Stimulated activated CD4-positive, alpha-beta T cell treated with anti-CD3 and anti-CD28 coated beads, TNF-alpha, amount 100 ng/mL, for 24 hours (primary cell): ENCODE results near the gene GPR160.

Source experiments
- DNase-seq, 3 experiments: peaks; one replicate each; pipeline ENCODE4 v3.0.0-alpha.2; 2020; ENCODE audit warnings: low read depth in 3 of 3

Gene GPR160

DNA sequence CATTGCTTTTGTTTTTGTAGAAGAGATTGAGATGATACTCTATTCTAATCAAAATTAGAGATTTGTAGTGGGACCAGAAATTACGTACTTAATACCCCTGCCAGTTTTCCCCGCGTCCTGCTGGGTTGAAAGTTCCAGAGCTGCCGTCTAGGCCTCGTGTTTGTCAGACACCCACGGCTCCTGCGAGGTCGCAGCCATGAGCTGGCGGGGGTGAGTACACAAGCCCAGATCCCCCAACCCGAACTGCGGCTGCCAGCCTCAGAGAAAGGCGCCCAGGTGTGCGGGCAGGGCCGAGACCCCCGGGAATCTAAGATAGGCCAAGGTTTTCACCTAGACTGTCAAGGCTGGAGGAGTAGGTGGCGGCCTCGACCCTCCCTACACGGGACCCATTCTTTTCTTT lies 26.3 kb downstream of the GPR160 start:
- no peak for DNase-seq

DNA sequence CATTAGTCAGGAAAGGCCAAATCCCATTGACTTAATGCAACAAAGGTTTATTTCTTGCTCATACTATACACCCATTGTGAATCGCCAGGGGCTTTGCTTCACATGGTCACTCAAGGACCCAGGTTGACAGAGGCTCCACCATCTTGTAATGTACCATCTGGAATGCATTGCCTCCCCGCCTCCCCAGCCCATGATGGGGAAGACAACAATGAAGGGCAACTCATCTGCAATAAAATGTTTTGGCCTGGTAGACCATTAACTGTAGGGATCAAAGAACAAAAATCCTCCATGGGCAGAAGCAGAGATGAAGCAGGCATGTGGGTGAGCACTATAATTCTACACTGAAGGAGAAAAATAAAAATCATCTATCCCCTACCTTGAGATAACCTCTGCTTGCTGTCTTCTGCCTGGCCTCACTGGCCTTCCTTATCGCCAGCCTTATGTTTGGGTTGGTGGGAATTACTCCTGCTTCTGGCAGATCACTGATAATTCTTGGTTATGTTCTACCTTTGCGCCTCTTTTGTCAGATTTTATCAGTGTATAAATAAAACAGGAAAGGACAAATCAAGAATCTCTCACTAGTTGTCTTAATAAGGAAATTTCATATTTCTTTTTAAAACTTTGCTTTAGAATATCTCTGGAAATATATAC lies 37.8 kb downstream of the GPR160 start:
- DNase-seq: no peak

DNA sequence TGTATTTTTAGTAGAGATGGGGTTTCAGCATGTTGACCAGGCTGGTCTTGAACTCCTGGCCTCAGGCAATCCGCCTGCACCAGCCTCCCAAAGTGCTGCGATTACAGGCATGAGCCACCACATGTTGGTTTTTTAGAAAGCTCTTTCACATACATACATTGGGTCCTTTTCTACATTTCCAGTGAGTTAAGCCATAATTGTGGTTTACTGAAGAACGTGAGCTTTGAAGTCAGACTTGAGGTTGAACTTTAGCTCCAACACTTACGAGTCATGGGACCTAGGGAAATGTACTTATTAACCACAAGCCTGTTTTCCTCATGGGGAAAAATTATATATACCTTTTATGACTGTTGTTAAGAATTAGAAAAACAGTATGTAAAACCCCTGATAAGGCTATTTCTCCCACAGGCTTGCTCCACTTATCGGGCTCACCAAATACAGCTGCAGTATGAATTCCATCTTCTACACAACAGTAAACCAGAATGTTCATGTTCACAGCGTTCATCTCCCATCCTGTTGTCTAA lies 39.0 kb downstream of the GPR160 start:
- no peak for DNase-seq

DNA sequence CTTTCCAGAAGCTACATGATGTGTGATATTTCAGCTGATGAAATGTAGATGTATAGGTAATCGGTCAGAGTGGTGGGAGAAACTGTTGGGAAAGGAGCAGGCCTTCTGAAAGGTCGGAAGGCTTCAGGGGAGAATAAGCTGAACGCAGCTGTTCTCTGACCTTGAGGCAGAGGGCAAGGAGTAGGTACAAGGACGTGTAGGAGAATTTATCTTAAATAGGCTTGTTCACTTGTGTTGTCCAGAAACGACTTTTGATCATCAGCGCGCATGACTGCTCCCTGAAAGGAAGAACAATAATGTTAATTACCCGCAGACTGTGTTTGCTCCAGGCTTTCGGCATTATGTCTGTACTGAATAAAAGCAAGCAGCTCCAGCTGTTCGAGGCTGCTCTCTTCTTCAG lies 39.6 kb downstream of the GPR160 start:
- no peak for DNase-seq

DNA sequence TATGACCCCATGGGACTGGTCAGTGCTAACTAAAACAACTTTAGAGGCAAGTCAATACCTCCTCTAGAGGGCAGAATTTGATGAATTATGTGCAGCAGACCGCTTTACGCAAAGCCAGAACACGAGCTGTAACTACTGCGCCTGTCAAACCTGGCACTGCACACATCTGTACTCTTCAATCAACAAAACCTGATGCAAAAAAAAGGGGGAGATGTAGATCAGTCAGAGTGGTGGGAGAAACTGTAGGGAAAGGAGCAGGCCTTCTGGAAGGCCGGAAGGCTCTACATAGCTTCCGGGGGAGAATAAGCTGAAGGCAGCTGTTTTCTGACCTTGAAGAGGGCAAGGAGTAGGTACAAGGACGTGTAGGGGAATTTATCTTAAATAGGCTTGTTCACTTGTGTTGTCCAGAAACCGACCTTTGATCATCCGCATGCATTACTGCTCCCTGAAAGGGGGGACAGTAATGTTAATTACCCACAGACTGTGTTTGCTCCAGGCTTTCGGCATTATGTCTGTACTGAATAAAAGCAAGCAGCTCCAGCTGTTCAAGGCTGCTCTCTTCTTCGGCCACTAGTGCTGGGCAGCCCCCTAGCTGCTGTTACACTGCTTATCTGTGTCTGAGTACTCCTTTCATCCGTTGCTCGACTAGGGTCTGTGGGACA lies 41.0 kb downstream of the GPR160 start:
- DNase-seq: no peak

DNA sequence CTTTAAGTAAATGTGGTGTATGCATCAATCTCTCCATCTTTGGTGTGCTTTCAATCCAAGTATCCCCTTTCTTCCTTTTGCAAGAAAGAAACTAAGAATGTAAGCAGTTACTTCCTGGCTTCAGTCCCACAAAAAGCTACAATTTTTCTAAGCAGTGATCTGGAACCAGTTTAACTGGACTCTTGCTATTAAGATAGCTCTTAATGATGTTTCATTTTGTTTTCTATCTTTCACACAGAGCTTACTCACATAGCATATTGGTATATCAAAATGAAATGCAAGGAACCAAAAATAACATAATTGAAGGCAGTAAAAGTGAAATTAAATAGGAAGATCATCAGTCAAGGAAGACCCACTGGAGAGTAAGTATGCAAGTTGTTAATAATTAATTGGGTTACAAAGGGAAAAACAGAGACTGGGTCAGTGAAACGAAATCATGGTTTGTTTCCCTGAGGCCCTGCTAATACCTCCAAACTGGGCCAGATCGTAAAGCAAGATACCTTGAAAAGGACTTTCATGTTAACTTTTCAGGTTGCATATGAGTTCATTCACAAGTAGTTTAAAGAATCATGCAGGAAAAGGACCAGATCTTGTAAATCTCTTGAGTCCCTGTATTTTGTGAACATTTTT lies 41.9 kb downstream of the GPR160 start:
- DNase-seq: no peak

DNA sequence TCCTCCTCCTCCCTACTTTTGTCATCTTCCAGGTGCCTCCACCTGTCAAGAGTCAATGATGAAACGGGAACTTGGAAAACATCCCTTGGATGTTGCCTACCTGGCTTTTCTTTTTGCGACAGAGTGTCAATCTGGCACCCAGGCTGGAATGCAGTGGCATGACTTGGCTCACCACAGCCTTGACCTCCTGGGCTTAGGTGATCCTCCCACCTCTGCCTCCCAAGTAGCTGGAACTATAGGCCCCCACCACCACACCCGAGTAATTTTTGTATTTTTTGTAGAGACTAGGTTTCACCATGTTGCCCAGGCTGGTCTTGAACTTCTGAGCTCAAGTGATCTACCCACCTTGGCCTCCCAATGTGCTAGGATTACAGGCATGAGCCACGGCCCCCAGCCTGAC lies 42.8 kb downstream of the GPR160 start:
- no peak for DNase-seq

DNA sequence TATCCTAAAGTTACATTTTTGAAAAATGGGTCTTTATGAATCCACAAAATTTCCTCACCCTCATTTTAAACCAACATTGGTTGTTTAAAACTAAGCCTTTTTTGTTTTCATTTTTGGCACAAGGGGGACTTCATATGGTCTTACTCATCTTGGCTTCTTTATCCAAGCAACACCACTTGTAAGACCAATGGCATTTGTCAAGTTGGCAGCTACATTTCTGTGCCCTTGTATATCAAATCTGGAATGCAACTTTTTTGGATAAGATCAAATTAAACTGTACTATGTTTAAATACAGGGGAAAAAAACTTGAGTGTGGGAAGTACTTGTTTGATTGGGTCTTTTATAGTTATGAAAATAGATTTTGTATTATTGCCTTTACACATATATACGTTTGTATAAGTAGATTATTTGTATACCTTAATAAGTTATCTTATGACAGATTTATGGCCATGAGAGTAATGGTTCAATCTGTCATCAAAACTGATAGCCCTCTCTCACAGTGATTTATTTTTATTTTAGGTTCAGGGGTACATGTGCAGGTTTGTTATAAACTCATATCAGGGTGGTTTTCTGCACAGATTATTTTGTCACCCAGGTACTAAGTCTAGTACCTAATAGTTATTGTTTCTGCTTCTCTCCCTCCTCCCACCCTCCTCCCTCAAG lies 43.4 kb downstream of the GPR160 start:
- DNase-seq: no peak

DNA sequence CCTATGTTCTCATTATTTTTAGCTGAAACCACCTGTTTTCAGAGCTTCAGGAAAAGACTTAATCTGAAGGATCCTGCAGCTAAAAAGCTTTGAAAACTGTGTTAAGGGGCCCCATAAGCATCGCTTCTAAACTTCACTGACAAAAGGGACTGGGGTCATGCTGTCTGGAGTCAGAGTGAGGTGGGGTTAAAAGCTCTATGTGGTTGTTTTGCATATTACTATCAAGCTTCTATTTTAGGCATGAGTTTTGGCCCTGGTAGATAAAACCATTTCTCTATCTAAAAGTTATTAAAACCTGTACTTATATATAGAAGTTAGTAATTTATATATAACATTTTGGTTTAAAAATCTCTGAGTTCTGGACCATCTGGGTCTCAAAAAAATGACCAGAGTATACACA lies 45.5 kb downstream of the GPR160 start:
- no peak for DNase-seq

DNA sequence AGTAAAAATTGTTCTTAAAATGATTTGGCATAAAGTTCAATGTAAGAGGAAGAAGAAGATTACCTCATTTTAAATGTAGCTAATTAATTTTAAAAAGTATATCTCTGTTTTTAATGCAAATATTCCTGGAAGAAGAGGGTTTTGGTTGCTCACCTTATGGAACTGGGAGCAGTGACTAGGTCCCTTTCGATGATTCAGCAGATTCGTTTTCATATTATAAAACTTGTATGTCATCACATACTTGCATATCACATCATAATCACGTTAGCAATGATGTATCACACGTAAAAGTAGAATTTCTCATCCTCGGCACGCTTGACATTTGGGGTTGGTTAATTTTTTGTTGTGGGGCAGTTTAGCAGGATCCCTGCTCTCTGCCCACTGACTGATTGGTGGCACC lies 47.6 kb downstream of the GPR160 start:
- no peak for DNase-seq

DNA sequence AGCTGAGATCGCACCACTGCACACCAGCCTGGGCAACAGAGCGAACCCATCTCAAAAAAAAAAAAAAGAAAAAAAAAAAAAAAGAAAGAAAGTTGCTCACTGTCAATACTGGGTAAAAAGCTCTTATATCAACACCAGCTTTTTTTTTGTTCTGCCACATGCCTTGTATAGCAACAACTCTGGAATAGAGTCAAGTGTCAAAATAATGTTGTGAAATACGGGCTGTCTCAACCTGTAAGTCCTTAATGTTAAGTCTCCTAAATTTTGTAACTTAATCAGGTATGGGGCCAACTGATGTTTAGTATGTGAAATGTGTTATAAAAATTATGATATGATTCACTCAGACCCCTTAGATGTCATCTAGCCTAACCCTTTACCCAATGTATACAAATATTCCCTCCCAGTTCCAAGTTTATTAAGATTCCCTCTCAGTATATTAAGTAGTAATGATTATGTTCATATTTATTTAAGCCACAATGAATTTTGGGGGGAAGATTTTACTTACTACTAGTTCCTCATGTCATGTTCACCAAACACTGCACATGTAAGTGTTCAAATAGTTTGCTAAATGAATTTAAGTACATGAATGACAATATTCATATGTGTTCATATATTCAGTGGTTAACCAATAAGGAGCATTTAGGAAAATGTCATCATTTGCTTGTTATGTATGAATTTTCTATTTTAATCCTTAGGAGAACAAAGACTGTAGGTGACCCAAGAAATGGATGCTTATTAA lies 52.2 kb downstream of the GPR160 start:
- DNase-seq: no peak

DNA sequence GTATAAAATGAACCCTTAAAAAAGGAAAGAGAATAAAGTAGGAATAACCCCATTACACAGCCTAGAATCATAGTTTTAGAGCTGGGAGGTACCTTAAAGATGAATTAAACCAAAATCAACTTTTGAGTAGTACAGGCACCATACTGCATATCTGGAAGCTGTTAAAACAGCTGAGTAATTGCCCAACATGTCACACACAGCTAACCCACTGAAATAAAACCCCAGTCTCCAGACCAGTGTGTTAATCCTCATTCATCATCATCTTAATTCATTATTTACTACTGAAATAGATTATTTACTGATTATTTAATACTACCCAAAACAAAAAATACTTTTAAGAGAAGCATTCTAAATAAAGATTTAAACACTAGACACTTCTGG lies 52.8 kb downstream of the GPR160 start:
- DNase-seq: no peak

DNA sequence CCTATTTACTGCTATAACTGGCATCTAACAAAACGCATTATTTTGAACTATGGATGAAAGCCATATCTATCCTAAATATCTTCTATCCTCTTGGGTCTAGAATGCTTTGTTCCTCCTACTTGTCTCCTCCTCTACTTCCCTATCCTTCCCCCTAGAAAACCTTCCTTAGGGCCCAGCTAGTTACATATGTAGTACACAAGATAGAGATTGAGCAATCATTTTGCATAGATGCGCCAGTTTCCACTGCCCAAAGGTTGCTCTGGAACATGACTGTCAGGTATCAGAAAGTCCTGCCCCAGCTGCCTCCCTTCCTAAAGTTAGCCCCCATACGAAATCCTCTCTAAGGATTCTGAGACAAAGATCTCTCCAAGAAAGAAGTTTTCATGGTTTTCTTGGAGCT lies 55.1 kb downstream of the GPR160 start:
- no peak for DNase-seq

DNA sequence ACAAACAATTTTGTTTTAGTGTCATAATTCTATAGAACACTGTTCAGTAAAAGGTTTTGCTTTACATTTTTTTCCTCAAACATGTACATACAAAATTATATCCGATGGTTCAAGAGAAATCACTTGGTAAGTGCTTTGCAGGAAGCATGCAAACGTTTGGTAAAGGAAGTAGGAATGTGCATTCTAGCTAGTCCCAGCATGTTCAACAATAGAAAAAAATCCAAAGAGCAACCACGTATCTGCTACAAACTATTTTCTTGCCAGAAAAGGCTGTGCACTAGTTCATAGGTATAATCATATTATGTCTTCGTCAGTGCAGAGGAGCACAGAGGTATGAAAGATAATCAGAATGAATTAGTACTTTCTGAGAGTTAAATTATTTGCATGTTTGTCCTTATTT lies 58.0 kb downstream of the GPR160 start:
- DNase-seq: no peak

DNA sequence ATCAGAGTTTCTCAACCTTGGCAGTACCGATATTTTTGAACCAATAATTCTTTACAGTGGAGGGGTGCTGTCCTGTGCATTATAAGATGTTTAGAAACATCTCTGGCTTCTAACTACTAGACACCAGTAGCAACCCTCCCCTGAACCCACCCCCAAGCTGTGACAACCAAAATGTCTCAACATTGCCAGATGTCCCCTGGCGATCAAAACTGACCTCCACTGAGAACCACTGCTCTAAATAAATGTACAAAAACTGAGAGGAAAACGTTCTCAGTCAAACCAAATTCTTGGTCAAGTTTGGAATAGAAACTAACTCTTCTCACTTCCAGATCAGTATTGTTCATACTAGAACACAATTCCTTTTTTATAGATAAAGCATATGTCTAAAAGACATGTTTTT lies 58.5 kb downstream of the GPR160 start:
- no peak for DNase-seq

DNA sequence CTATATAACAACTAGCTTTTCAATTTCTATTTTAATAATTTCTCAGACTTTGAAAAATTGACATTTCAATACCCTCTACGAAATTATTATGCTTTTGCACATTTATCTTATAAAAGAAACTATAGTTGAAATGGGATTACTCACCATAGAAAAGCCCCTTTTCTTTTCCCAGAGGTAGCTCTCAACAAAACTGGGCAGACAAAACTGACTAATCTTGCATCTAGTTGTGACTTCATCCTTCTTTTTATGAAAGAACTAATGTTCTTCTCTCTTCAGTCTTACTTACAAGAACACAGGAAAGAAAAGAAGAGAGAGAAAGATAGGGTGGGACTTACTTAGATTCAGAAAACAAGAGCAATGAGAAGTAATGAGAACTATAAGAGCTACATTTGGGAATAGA lies 61.0 kb downstream of the GPR160 start:
- no peak for DNase-seq

DNA sequence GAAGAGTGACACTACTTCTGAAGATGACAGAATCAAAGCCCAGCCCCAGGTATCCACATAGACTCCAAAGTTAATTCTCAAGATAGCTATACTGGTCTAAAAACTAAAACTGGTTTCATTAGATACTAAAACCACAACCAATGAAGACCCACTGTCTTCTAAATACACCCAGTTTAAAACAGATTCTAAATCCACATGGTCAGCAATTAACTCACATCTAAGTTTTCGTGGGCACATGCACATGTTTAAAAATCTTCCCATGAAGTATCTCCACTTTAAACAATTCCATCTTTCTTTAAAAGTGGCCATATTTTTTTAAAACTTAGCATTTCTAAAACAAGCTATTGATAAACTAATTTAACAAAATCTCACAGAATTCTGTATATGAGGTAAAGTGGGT lies 63.1 kb downstream of the GPR160 start:
- DNase-seq: no peak

DNA sequence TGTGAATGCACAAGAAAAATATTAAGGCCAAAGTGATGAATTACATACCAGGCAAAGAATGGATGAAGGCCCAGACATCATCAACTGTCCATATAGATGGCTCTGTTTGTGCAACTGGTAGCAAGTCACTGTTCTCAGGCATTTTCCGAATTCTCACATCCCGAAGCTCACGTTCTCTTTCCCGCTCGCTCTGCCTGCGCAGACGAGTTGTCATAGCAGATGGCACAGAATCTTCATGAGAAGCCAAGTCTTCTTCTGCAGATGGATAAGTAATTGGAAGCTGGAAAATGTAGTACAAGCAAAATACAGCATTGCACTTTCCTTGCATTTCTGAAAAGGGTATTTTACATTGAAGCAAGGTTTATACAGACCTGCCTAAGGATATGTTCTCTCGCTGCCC lies 64.6 kb downstream of the GPR160 start:
- no peak for DNase-seq

DNA sequence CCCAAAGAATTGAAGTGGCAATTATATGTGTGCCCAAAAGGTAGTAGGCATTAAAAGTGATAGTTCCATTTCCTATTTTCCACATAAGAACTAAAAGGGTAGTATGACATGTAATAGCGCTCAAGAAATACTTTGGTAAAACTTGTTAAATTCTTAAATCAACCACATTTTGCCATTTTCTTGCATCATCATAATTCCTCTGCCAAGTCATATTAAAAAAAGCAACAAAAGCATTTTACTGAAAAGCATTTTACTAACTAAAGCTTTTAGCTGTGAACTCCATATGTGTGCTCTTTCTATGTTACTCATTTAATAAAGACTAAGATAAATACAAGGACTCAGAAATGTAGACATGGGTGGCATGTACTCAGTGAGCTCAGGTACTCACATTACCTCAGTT lies 70.1 kb downstream of the GPR160 start:
- no peak for DNase-seq

DNA sequence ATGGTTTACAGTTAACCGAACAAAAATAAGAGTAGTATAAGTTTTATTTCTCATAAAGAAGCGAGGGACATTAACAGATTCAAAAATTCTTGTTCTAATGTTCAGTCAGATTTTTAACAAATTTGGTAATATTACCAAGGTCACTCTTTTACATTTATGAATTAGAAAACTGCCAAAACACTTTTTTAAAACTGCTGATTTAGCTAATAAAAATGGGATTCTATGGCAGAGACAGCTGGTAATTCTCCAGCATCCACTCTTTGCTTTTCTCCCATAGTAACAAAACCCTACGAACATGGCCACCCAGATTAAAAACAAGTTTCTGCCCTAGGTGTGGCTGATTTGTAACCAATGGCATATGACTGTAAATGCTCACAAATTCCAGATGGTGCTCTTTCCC lies 71.2 kb downstream of the GPR160 start:
- DNase-seq: no peak

DNA sequence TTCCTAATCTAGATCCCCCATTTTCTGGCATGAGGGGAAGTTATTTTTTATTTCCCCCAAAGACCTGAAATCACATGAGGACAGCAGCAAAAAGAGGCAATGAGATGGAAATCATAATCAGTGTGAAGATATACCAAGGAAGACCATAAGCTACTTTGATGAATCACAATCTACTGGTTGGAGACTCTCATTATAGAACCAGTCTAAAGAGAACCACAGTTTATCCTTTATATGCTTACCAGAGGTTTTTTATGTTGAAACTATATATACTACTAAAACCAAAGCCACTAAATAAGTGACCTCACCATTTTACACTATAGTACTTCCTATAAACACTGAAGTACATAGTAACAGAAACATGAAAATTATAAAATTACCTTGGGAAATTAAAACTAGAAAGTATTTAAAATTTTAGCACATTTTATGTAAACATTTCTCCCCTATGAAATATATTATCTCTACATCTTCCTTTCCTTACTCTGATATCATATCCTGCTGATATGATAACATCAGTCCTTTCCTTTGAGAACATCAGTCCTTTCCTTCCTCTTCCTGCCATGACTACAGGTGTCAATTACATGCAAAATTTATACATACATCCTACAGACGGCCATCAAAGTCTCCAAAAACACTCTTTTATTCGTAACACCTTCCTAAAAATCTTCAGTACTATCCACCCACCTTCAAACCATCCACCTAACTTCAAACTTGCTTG lies 71.9 kb downstream of the GPR160 start:
- DNase-seq: no peak
